ENCODE results near the gene WASL. TPM values are rescaled to one million over a fixed set of nuclear protein-coding genes. Genes with fewer than 3 reads are reported as not detected.

Gene WASL
- total RNA-seq, 1 experiment from 2014 or later, result 8.5 TPM

GRCh38 chr7:123669485-123669884, 79.3 kb downstream of the WASL start:
- ATAC-seq, result no peak
- no peaks in the 10 kb centered on the region for H3K27me3 ChIP-seq (ENCODE audit: low read length)
- intact Hi-C loops (cut with micrococcal nuclease), result no loop called here

GRCh38 chr7:123666492-123666891, 82.3 kb downstream of the WASL start:
- ChIA-PET CTCF (interaction anchor here (0.7 kb wide), 1 partner anchor 16 kb away, joined by 3 read pairs; no protein-coding TSS in a partner anchor), POLR2A (ENCODE audit: unreplicated experiment) (interaction anchor here (0.6 kb wide), 1 partner anchor 82 kb away, joined by 3 read pairs; no protein-coding TSS in a partner anchor)
- intact Hi-C loops (cut with micrococcal nuclease), result no loop called here
- ATAC-seq (peak; percentile 21; the same call in 1 of the 2 replicates), DNase-seq (no peak)
- Histone ChIP-seq H3K9me3 (ENCODE audit: low read length) (no peaks in the 10 kb centered on the region), H3K36me3 (ENCODE audit: low read depth, low read length) (no peaks in the 10 kb centered on the region), H3K4me3 (ENCODE audit: low read length) (no peak overlapping the region), H4K20me1 (ENCODE audit: low read length) (no peaks in the 10 kb centered on the region), H2AFZ (ENCODE audit: low read length) (no peak overlapping the region), H3K9ac (ENCODE audit: low read length) (no peak overlapping the region), H3K4me2 (ENCODE audit: low read length) (no peak overlapping the region), H3K27ac (ENCODE audit: low read length) (no peak overlapping the region), H3K27me3 (ENCODE audit: low read length) (no peaks in the 10 kb centered on the region), H3K4me1 (ENCODE audit: insufficient read depth, low read length) (peaks cover 9% of the 10 kb centered on the region), H3F3A (ENCODE audit: low read length, unreplicated experiment) (no peaks in the 10 kb centered on the region), H3K9me2 (replicated peaks; ENCODE audit: low read length) (no peaks in the 10 kb centered on the region), H3K79me2 (ENCODE audit: low read length) (no peaks in the 10 kb centered on the region)
- TF ChIP-seq CTCF (conservative IDR thresholded peaks at IDR 0.05; ENCODE audit: low read depth, low read length) (no peak), EZH2 (IDR thresholded peaks at IDR 0.05; ENCODE audit: low read length, unreplicated experiment) (no peak), EZH2phosphoT487 (IDR thresholded peaks at IDR 0.05; ENCODE audit: borderline replicate concordance, low read length) (no peak)
- BruUV-seq (replicated peaks), result no TSS peak

More at GRCh38 chr7:123669485-123669884, 79.3 kb downstream of the WASL start:
- Histone ChIP-seq H3K9me2 (replicated peaks; ENCODE audit: low read length) (no peaks in the 10 kb centered on the region), H3K79me2 (ENCODE audit: low read length) (no peaks in the 10 kb centered on the region), H3K27ac (ENCODE audit: low read length) (no peak overlapping the region), H3K4me1 (ENCODE audit: insufficient read depth, low read length) (peaks cover 9% of the 10 kb centered on the region), H3K4me2 (ENCODE audit: low read length) (no peak overlapping the region), H3K9me3 (ENCODE audit: low read length) (no peaks in the 10 kb centered on the region), H3K36me3 (ENCODE audit: low read depth, low read length) (no peaks in the 10 kb centered on the region), H3F3A (ENCODE audit: low read length, unreplicated experiment) (no peaks in the 10 kb centered on the region), H3K4me3 (ENCODE audit: low read length) (no peak overlapping the region), H2AFZ (ENCODE audit: low read length) (no peak overlapping the region), H4K20me1 (ENCODE audit: low read length) (no peaks in the 10 kb centered on the region), H3K9ac (ENCODE audit: low read length) (no peak overlapping the region)
- DNase-seq, result no peak
- POLR2A ChIA-PET (ENCODE audit: unreplicated experiment), result interaction anchor here (1.0 kb wide), 1 partner anchor 112 kb away, joined by 6 read pairs; no protein-coding TSS in a partner anchor
- BruUV-seq (replicated peaks), result no TSS peak
- CTCF ChIA-PET, result interaction anchor here (0.6 kb wide), 1 partner anchor 91 kb away, joined by 3 read pairs; no protein-coding TSS in a partner anchor
- TF ChIP-seq EZH2 (IDR thresholded peaks at IDR 0.05; ENCODE audit: low read length, unreplicated experiment) (no peak), EZH2phosphoT487 (IDR thresholded peaks at IDR 0.05; ENCODE audit: borderline replicate concordance, low read length) (no peak), CTCF (conservative IDR thresholded peaks at IDR 0.05; ENCODE audit: low read depth, low read length) (no peak)

GRCh38 chr7:123665896-123666295, 82.9 kb downstream of the WASL start:
- ATAC-seq, result no peak; the same call in 1 of the 2 replicates
- no peak overlapping the region for H2AFZ ChIP-seq (ENCODE audit: low read length)
- H3K4me2 ChIP-seq (ENCODE audit: low read length), result no peak overlapping the region
- no peaks in the 10 kb centered on the region for H3K36me3 ChIP-seq (ENCODE audit: low read depth, low read length)
- no peaks in the 10 kb centered on the region for H4K20me1 ChIP-seq (ENCODE audit: low read length)
- DNase-seq, result no peak
- H3K9me2 ChIP-seq (replicated peaks; ENCODE audit: low read length), result no peaks in the 10 kb centered on the region
- no peaks in the 10 kb centered on the region for H3K79me2 ChIP-seq (ENCODE audit: low read length)
- CTCF ChIA-PET, result interaction anchor here (0.7 kb wide), 1 partner anchor 17 kb away, joined by 3 read pairs; no protein-coding TSS in a partner anchor
- intact Hi-C loops (cut with micrococcal nuclease), result loop anchor here (1.0 kb wide), 1 partner anchor 31 kb away; no protein-coding TSS in a partner anchor
- no peak for TF ChIP-seq EZH2 (IDR thresholded peaks at IDR 0.05; ENCODE audit: low read length, unreplicated experiment)
- TF ChIP-seq EZH2phosphoT487 (IDR thresholded peaks at IDR 0.05; ENCODE audit: borderline replicate concordance, low read length), result no peak
- no TSS peak for BruUV-seq (replicated peaks)
- H3K27ac ChIP-seq (ENCODE audit: low read length), result no peak overlapping the region
- POLR2A ChIA-PET (ENCODE audit: unreplicated experiment), result no interaction called here
- H3K9me3 ChIP-seq (ENCODE audit: low read length), result no peaks in the 10 kb centered on the region
- no peaks in the 10 kb centered on the region for H3F3A ChIP-seq (ENCODE audit: low read length, unreplicated experiment)
- no peak overlapping the region for H3K9ac ChIP-seq (ENCODE audit: low read length)
- H3K4me3 ChIP-seq (ENCODE audit: low read length), result no peak overlapping the region
- H3K27me3 ChIP-seq (ENCODE audit: low read length), result no peaks in the 10 kb centered on the region
- peaks cover 9% of the 10 kb centered on the region for H3K4me1 ChIP-seq (ENCODE audit: insufficient read depth, low read length)
